Transverse colon (tissue), 4 donors: Measurements from ENCODE around the gene MACROD1.

Experiments used
- EP300 ChIP-seq: sonication (generic); formaldehyde crosslinking; IDR thresholded peaks from one replicate; pipeline ENCODE4 v1.6.1; 2017; ENCODE audit warnings: antibody characterized with exemption, low read depth
- POLR2A ChIP-seq: fragments of 450-650 bp; IDR thresholded peaks from one replicate; pipeline ENCODE4 v1.6.1; 2016; ENCODE audit warnings: antibody characterized with exemption, mild to moderate bottlenecking, moderate library complexity
- POLR2AphosphoS5 ChIP-seq, 3 donors: sonication (generic); formaldehyde crosslinking; IDR thresholded peaks; one replicate each; pipeline ENCODE4 v1.6.1; 2016; ENCODE audit warnings: antibody characterized with exemption in 3 of 3
- TF ChIP-seq, protein P1 (sequence below), 5 experiments: fragments of 200-600 bp in 3 of 5; fragments of 450-650 bp in 2 of 5; sonication (generic) in 3 of 5; IDR thresholded peaks; 1 replicate in 2 of 5; 2 replicates in 3 of 5; pipeline ENCODE4 v1.5.1; 2016 to 2017; ENCODE audit warnings: antibody characterized with exemption in 5 of 5, inconsistent platforms in 3 of 5, mild to moderate bottlenecking in 2 of 5, moderate library complexity in 1 of 5

GRCh38 chr11:64198511-64198910 lies 32.6 kb upstream of the MACROD1 start:
- TF ChIP-seq POLR2A: no peak
- TF ChIP-seq, protein P1, sequence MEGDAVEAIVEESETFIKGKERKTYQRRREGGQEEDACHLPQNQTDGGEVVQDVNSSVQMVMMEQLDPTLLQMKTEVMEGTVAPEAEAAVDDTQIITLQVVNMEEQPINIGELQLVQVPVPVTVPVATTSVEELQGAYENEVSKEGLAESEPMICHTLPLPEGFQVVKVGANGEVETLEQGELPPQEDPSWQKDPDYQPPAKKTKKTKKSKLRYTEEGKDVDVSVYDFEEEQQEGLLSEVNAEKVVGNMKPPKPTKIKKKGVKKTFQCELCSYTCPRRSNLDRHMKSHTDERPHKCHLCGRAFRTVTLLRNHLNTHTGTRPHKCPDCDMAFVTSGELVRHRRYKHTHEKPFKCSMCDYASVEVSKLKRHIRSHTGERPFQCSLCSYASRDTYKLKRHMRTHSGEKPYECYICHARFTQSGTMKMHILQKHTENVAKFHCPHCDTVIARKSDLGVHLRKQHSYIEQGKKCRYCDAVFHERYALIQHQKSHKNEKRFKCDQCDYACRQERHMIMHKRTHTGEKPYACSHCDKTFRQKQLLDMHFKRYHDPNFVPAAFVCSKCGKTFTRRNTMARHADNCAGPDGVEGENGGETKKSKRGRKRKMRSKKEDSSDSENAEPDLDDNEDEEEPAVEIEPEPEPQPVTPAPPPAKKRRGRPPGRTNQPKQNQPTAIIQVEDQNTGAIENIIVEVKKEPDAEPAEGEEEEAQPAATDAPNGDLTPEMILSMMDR (IDR thresholded peaks at IDR 0.05): no peak
- no peak for TF ChIP-seq POLR2AphosphoS5 (IDR thresholded peaks at IDR 0.05)
- no peak for TF ChIP-seq EP300
